GM18499 (cell line): ENCODE measurements around the gene LRWD1.
"Not testable (repeated sequence)": the region's sequence is repeated elsewhere in the genome, so short reads cannot be mapped to it uniquely, and the experiment has no call there.

ENCODE experiments used
- ATAC-seq: cut with Tn5 transposase; IDR thresholded peaks from one replicate; pipeline ENCODE4 v1.9.1; 2021; ENCODE audit warnings: moderate number of reproducible peaks; ENCODE audit not compliant: insufficient read depth, unreplicated experiment

The LRWD1 gene

DNA sequence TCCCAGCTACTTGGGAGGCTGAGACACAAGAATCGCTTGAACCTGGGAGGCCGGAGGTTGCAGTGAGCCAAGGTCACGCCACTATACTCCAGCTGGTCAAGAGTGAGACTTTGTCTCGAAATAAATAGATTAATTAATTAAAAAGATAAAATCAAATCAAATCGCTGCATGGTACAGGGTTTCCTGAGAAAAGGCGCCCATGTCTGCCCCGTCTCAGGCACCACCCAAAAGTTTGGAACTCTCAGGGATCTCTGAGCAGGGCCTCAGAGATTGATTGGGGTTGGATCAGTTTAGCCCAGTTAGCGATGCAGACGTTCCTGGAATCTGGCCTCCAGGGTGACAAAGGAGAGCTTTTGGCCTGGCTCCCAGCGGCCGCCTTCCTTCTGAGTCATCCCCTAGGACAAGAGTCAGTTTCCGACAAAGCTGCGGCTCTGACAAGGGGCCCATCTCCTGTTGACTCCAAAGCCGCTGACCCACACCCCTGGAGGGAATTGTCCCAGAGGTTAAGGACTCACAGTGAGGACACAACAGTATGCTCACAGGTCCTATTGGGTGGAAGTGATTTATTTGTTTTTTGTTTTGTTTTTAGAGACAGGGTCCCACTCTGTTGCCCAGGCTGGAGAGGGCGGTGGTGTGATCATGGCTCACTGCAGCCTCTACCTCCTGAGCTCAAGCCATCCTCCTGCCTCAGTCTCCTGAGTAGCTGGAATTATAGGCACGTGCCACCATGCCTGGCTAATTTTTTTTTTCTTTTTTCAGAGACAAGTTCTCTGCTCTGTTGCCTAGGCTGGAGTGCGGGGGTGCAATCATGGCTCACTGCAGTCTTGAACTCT is 24.6 kb upstream of the LRWD1 start:
- ATAC-seq, result no peak

DNA sequence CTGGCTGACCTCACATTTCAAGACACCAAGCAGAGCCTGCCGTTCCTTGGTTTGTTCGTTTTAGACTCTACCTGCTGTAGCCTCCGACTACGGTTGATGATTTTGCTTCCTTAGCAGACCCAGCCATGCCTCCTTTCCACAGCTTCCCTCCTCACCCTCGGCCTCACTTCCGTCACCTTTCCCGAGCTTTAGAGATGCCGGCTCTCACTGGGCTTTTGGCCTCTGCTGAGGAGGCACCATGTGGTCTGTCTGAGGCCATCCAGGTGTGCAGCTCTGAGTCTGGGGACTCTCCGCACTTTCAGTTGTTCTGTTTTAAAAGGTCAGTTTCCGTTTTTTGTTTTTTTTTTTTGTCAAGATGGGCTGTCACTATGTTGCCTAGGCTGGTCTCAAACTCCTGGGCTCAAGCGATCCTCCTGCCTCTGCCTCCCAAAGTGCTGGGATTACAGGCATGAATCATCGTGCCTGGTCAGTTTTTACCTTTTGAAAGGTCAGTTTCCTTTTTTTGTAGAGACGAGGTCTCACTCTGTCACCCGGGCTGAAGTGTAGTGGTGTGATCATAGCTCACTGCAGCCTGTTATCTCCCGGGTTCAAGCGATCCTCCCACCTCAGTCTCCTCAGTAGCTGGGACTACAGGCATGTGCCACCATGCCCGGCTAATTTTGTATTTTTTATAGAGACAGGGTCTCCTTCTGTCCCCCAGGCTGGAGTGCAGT is 19.7 kb upstream of the LRWD1 start:
- ATAC-seq, result peak; percentile 42

DNA sequence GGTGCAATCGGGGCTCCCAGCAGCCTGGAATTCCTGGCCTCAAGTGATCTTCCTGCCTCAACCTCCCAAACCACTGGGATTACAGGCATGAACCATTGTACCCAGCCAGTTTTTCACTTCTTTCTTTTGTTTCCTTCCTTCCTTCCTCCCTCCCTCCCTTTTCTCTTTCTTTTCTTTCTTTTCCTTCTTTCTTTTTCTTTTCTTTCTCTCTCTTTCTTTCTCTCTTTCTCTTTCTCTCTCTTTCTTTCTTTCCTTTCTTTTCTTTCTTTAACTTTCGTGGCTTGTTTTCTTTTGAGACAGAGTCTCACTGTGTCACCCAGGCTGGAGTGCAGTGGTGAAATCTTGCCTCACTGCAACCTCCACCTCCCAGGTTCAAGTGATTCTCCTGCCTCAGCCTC is 19.1 kb upstream of the LRWD1 start:
- no peak for ATAC-seq

DNA sequence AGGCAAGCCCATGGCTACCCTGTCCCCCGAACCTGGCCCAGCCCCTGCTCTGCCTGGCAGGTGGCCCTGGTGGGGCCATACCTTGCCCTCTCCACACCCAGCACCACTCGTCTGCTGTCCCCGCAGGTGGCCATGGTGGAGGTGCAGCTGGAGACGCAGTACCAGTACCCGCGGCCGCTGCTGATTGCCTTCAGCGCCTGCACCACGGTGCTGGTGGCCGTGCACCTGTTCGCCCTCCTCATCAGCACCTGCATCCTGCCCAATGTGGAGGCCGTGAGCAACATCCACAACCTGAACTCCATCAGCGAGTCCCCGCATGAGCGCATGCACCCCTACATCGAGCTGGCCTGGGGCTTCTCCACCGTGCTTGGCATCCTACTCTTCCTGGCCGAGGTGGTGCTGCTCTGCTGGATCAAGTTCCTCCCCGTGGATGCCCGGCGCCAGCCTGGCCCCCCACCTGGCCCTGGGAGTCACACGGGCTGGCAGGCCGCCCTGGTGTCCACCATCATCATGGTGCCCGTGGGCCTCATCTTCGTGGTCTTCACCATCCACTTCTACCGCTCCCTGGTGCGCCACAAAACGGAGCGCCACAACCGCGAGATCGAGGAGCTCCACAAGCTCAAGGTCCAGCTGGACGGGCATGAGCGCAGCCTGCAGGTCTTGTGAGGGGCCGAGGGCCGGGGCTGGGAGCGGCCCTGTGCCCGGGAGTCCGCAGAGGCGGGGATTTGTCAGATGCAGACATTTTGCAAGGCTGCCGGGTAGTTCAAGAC is 18.2 kb upstream of the LRWD1 start:
- no peak for ATAC-seq

DNA sequence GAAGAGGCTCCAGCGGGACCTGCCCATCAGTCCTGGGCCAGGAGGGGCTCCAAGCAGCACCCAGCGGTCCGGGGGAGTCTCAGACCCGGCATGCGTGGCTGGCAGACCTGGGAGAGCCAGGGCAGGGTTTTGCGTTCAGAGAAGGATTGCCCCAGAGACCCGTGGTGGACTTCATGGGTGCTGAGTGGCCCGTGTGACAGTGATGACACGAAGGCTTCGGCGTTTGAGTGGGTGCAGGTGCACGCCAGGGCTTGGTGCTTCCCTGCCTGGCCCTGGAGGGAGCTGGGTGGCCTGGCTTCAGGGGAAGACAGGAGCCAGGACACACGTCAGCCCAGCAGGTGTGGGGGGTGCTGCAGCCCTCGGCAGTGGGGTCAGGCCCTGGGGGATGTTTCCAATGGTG is 17.5 kb upstream of the LRWD1 start:
- ATAC-seq, result no peak

DNA sequence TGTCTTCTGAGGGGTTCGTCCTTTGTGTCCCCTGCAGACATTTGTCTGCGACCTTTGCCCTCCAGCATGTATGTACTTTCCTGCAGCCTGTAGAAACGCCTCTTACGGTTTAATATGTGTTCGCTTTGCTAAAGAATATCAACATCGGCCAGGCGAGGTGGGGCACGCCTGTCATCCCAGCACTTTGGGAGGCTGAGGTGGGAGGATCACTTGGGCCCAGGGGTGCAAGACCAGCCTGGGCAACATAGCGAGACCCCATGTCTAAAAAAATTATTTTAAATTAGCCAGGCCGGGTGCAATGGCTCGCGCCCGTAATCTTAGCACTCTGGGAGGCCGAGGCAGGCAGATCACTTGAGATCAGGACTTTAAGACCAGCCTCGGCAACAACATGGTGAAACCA is 15.6 kb upstream of the LRWD1 start:
- ATAC-seq, result no peak

DNA sequence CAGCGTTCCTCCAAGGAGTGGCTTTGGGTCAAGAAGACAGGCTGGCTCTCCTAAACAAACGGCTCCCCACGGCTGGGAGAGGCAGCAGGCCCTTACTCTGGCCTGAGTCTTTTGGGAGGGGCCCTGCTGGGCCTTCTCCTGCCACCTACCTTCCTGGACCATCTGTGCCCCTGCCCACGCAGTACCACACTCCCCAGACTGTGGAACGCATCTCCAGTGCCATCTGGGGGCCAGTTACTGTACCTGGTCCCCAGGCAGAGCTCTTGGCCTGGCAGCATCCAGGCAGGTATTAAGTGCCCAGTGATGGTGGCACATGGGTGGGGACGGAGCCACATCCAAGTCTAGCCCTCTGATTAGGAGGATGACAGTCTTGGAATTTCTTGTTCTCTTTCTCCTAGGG is 14.5 kb upstream of the LRWD1 start:
- ATAC-seq, result no peak

DNA sequence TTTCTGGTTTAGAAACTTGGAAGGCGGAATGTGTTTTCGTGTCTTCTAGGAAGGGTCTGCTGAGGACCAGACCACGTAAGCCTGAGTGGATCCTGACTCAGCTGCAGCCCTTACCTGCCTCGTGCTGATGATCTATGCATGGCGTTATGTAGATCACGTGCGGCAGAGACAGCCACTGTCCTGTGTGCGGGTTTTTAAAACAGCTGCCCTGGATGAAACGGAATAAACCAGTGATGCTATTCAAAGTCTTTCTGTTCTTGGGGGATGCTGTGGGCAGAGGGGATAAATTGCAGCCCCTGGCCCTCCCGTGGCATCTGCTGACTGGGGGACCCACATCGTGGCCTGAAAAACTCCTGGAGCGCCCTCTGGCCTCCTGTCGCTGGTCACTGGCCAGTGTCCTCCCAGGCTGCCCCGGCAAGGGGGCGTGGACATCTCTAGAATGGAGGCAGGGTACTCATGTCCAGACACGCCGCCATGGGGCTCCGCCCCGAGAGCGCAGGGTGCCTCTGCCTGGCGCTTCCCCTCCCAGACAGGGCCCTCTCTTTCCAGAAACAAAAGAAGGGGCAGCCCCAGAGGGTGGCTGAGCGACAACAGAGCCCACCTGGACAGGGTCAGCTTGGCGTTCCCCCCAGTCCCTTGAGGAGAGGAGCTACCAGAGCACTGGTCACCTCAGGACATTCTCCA is 13.3 kb upstream of the LRWD1 start:
- no peak for ATAC-seq

DNA sequence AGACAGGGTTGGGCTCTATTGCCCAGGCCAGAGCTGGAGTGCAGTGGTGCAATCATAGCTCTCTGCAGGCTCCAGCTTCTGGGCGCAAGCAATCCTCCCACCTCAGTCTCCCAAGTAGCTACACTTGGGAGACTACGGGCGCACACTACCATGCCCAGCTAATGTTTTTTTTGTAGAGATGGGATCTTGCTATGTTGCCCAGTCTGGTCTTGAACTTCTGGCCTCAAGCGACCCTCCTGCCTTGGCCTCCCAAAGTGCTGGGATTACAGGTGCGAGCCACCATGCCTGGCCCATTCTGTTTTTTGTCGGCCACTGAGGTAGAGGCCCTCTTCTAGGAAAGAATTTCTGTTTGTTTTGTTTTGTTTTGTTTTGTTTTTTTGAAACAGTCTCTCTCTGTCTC is 12.3 kb upstream of the LRWD1 start:
- ATAC-seq, result no peak

DNA sequence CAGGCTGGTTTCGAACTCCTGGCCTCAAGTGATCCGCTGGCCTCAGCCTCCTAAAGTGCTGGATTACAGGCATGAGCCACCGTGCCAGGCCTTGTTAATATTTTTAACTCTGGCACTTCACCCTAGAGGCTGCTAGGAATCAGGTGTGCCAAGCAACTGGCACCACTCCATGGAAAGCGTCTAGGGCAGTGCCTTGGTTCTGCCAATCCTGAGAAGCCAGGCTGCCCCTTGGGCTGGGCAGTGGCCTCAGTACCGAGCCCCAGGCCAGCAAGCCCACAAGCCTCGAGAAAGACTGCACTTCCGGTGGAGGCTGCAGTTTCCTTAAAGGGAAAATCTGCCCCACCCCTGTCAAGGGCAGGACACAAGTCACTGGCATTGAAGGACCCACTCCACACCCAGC is 11.5 kb upstream of the LRWD1 start:
- ATAC-seq, result no peak

DNA sequence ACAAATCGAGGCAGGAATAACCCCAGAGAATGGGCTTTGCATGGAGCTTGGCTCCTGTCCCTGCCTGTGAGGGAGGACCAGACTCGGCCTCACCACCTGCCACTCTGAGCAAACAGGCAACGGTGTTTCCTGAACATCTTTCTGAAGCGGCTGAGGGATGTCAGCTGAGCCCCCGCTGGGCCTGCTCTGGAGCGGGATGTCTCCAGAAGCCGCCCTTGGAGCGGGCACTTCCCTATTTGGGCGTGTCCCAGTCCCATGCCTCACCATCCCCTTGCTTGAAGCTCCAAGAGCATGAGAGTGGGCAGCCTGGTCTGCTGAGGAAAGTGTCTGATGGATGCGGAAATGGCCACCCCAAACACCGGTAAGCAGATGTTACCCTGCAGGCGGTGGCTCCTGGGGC is 10.3 kb upstream of the LRWD1 start:
- ATAC-seq, result no peak

DNA sequence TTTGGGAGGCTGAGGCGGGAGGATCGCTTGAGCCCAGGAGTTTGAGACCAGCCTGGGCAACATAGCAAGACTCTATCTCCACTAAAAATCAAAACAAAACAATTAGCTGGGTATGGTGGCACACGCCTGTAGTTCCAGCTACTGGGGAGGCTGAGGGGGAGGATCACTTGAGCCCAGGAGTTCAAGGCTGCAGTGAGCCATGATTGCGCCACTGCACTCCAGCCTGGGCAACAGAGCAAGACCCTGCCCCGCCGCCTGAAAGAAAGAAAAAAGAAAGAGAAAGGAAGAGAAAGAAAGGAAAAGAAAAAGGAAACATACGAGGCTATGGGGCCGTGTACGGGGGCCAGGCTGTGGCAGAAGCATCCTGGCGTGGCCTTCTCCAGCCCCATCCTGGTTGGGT is 9.9 kb upstream of the LRWD1 start:
- ATAC-seq, result not testable (repeated sequence)

DNA sequence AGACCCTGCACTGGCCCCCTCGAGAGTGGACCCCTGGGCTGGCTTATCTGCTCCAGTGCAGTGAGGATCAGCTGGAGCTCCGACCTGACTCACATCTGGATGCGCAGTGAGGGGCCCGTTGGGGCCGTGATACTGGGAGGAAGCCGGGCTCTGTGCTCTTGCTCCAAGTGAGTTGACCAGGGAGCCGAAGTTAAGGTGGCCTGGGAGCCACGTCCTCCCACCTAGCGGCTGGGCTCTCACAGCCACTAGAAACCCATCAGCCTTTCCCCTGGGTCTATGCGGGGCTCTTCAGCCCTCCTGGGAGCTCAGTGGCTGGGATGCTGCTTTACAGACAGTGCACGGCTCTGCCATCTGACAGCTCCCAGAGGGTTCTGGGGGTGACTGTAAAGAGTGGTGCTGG is 9.2 kb upstream of the LRWD1 start:
- ATAC-seq, result no peak

DNA sequence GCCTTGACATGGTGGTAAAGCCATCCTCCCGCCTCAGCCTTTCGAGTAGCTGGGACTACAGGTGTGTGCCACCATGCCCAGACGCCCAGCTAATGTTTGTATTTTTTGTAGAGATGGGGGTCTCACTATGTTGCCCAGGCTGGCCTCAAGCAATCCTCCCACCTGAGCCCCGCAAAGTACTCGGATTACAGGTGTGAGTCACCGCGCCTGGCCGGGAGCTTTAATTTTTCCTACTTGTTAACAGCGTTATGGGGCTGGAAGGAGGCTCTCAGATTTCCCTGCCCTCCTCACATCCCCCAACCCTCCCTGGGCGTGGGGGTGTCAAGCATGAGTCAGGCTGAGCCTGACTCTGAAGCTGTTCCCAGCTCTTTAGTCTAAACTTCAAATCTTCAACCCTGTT is 8.5 kb upstream of the LRWD1 start:
- ATAC-seq, result no peak

DNA sequence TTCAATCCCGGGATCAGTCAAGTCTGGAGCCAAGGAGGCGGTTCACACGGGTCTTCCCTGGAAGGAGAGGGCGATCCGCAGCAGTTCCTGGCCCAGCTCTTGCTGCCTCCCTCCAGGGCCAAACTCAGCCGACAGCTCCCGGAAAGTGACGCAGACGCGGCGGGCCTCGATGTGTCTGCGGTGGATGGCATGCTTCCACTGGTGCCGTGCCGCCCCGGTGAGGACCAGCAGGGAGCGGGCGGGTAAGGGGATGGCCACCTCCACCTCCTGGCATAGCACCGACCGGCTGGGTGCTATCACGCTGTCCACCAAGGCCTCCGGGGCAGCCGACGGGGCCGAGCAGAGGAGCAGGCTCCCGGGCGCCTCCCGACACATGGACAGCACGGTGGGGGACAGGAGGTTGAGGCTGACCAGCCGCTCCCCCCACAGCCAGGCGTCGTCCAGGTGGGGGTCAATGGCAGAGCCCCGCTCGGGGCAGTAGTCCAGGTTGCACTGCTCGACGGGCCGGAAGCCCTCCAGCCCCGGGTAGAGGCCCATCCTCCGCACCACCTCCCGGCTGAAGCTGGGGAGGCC is 7.3 kb upstream of the LRWD1 start:
- no peak for ATAC-seq

DNA sequence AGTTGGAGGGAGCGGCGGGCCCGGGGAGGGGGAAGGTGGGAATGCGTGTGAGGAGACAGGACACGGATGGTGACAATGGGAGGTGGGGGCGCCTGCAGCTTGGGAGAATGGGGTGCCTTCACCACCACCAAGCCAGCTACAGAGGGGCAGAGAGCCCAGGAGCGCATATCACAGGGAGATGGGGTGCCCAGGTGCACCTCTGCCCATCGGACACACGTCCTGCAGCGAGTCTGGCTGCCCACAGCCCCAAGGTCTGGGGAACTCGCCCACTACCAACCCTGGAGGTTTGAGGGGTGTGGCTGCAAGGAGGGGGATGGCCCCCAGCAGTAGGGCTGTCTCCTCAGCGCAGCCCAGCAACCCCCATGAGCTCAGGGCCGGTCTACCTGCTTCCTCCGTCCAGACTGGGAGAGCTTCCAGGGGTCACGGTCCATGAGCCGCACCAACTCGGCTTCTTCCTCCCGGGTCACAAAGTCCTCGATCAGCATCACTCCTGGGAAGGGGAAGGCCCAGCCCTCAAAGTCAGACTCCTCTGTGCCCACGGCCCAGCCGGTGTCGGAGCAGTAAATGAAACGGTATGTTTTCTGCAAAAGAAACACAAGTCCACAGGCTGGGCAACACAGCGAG is 5.5 kb upstream of the LRWD1 start:
- no peak for ATAC-seq

DNA sequence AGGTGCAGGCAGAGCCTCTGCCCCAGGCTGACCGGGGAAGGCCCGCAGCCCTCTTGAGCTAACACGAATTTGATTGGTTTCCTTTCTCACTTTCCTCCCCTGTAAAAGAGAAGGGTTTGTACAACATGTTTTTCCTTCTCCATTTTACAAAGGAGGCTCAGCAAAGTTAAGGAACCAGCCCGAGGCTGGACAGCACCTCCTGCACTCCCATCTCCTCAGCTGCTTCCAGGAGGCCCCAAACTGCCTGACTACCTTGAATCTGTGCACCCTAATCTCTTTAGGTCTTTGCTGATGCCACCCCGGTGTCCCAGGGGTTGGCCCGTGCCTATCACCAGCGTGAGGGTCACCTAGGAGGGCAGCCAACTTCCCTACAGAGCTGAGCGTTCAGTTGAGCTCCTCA is 4.3 kb upstream of the LRWD1 start:
- ATAC-seq, result no peak

DNA sequence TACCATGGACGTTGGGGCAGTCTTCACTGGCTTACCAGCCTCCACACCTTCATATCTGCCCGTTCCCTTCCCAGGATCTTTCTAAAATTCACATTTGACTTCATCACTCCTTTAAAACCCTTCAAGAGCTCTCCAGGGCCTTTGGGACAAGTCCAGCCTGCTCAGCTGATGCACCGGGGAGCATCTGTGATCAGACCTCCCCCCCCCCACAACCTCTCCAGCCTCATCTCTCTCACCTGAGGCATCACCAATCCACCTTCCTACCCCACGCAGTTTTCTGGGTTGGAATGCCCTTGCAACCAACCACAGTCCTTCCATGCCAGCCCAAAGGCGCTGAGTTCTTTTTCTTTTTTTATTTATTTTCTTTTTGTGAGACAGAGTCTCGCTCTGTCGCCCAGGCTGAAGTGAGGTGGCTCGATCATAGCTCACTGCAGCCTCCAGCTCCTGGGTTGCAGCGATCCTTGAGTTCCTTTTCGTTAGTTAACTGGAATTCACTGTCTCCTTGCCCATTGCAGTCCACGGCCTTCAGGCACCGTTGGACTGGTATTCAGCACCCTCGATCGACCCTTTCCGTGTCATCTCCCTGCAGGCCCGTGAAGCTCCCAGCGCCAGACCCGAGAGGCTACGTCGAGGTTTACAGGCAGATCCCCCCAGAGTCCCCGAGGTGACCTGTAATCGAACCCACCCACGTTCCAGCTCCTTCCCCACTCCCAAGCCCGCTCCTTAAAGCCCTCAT is 775 bp upstream of the LRWD1 start:
- no peak for ATAC-seq

DNA sequence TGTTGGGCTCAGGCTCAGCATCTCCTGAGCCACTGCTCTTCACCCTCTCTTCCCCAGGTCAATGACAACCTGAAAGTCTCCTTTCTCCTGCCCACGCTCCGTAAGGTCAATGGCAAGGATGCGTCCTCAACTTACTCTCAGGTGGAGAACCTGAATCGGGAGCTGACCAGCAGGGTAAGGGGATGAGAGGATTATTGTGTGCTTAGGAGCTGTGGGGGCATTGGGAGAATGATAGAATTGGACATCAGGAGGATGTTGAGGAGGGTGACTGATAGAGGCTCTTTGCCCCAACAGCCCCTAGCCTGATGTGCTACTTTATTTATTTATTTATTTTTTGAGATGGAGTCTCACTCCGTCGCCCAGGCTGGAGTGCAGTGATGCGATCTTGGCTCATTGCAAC is 1.3 kb downstream of the LRWD1 start:
- no peak for ATAC-seq
